ENCODE data around the gene FGF12. TPM values are rescaled to one million over a fixed set of nuclear protein-coding genes. Genes with fewer than 3 reads are reported as not detected.

The FGF12 gene
- polyA plus RNA-seq, 2 donors = 1.2 to 1.5 TPM

GRCh38 chr3:192575879-192576506 lies 151.3 kb downstream of the FGF12 start:
- H3K9me3 ChIP-seq (ENCODE audit: control insufficient read depth in 2 of 2, insufficient read depth in 1 of 2, low read depth in 1 of 2, low read length in 1 of 2) = no peaks in the 10 kb centered on the region
- no peak overlapping the region for H3K27ac ChIP-seq (ENCODE audit: low read depth in 2 of 2, low read length in 1 of 2)
- no peaks in the 10 kb centered on the region for H3K4me1 ChIP-seq (ENCODE audit: control insufficient read depth in 2 of 2, insufficient read depth in 2 of 2, low read length in 1 of 2)
- H3K4me3 ChIP-seq (ENCODE audit: low read depth in 1 of 2, low read length in 2 of 2) = no peak overlapping the region
- no peaks in the 10 kb centered on the region for H3K27me3 ChIP-seq (ENCODE audit: control insufficient read depth in 1 of 2, insufficient read depth in 2 of 2, low read length in 2 of 2)
- no peaks in the 10 kb centered on the region for H3K36me3 ChIP-seq (ENCODE audit: control insufficient read depth in 2 of 2, insufficient read depth in 2 of 2, low read length in 1 of 2)
- WGBS, 2 donors = 48 to 58% methylated on average over 3 of the region's 3 CpGs

- WGBS, 2 donors = 80% methylated on average over 2 of the region's 2 CpGs
Observed at GRCh38 chr3:192573240-192573639, 154.1 kb downstream of the FGF12 start.

GRCh38 chr3:192570821-192571791 lies 156.2 kb downstream of the FGF12 start:
- H3K27me3 ChIP-seq (ENCODE audit: control insufficient read depth in 1 of 2, insufficient read depth in 2 of 2, low read length in 2 of 2) = no peaks in the 10 kb centered on the region
- H3K9me3 ChIP-seq (ENCODE audit: control insufficient read depth in 2 of 2, insufficient read depth in 1 of 2, low read depth in 1 of 2, low read length in 1 of 2) = no peaks in the 10 kb centered on the region
- H3K4me3 ChIP-seq (ENCODE audit: low read depth in 1 of 2, low read length in 2 of 2) = peak overlapping the region in 1 of 2 donors; percentile 30
- no peak overlapping the region for H3K27ac ChIP-seq (ENCODE audit: low read depth in 2 of 2, low read length in 1 of 2)
- H3K4me1 ChIP-seq (ENCODE audit: control insufficient read depth in 2 of 2, insufficient read depth in 2 of 2, low read length in 1 of 2) = no peaks in the 10 kb centered on the region
- H3K36me3 ChIP-seq (ENCODE audit: control insufficient read depth in 2 of 2, insufficient read depth in 2 of 2, low read length in 1 of 2) = no peaks in the 10 kb centered on the region
- 20 to 34% methylated on average over 30 of the region's 30 CpGs for WGBS, 2 donors

More at GRCh38 chr3:192573240-192573639, 154.1 kb downstream of the FGF12 start:
- Histone ChIP-seq H3K9me3 (ENCODE audit: control insufficient read depth in 2 of 2, insufficient read depth in 1 of 2, low read depth in 1 of 2, low read length in 1 of 2) (no peaks in the 10 kb centered on the region), H3K4me3 (ENCODE audit: low read depth in 1 of 2, low read length in 2 of 2) (no peak overlapping the region), H3K4me1 (ENCODE audit: control insufficient read depth in 2 of 2, insufficient read depth in 2 of 2, low read length in 1 of 2) (no peaks in the 10 kb centered on the region), H3K36me3 (ENCODE audit: control insufficient read depth in 2 of 2, insufficient read depth in 2 of 2, low read length in 1 of 2) (no peaks in the 10 kb centered on the region), H3K27me3 (ENCODE audit: control insufficient read depth in 1 of 2, insufficient read depth in 2 of 2, low read length in 2 of 2) (no peaks in the 10 kb centered on the region), H3K27ac (ENCODE audit: low read depth in 2 of 2, low read length in 1 of 2) (no peak overlapping the region)

- H3K27me3 ChIP-seq (ENCODE audit: control insufficient read depth in 1 of 2, insufficient read depth in 2 of 2, low read length in 2 of 2) = no peaks in the 10 kb centered on the region
- no peak overlapping the region for H3K4me3 ChIP-seq (ENCODE audit: low read depth in 1 of 2, low read length in 2 of 2)
- no peak overlapping the region for H3K27ac ChIP-seq (ENCODE audit: low read depth in 2 of 2, low read length in 1 of 2)
- H3K9me3 ChIP-seq (ENCODE audit: control insufficient read depth in 2 of 2, insufficient read depth in 1 of 2, low read depth in 1 of 2, low read length in 1 of 2) = no peaks in the 10 kb centered on the region
- H3K36me3 ChIP-seq (ENCODE audit: control insufficient read depth in 2 of 2, insufficient read depth in 2 of 2, low read length in 1 of 2) = no peaks in the 10 kb centered on the region
- H3K4me1 ChIP-seq (ENCODE audit: control insufficient read depth in 2 of 2, insufficient read depth in 2 of 2, low read length in 1 of 2) = no peaks in the 10 kb centered on the region
Observed at GRCh38 chr3:192570315-192570714, 157.0 kb downstream of the FGF12 start.

GRCh38 chr3:192566706-192567290 lies 160.5 kb downstream of the FGF12 start:
- no peaks in the 10 kb centered on the region for H3K4me1 ChIP-seq (ENCODE audit: control insufficient read depth in 2 of 2, insufficient read depth in 2 of 2, low read length in 1 of 2)
- no peaks in the 10 kb centered on the region for H3K9me3 ChIP-seq (ENCODE audit: control insufficient read depth in 2 of 2, insufficient read depth in 1 of 2, low read depth in 1 of 2, low read length in 1 of 2)
- no peaks in the 10 kb centered on the region for H3K36me3 ChIP-seq (ENCODE audit: control insufficient read depth in 2 of 2, insufficient read depth in 2 of 2, low read length in 1 of 2)
- no peaks in the 10 kb centered on the region for H3K27me3 ChIP-seq (ENCODE audit: control insufficient read depth in 1 of 2, insufficient read depth in 2 of 2, low read length in 2 of 2)
- no peak overlapping the region for H3K4me3 ChIP-seq (ENCODE audit: low read depth in 1 of 2, low read length in 2 of 2)
- H3K27ac ChIP-seq (ENCODE audit: low read depth in 2 of 2, low read length in 1 of 2) = no peak overlapping the region
- 11 to 13% methylated on average over 6 of the region's 6 CpGs for WGBS, 2 donors

GRCh38 chr3:192564611-192565010 lies 162.7 kb downstream of the FGF12 start:
- Histone ChIP-seq H3K27ac (ENCODE audit: low read depth in 2 of 2, low read length in 1 of 2) (no peak overlapping the region), H3K27me3 (ENCODE audit: control insufficient read depth in 1 of 2, insufficient read depth in 2 of 2, low read length in 2 of 2) (no peaks in the 10 kb centered on the region), H3K4me1 (ENCODE audit: control insufficient read depth in 2 of 2, insufficient read depth in 2 of 2, low read length in 1 of 2) (no peaks in the 10 kb centered on the region), H3K4me3 (ENCODE audit: low read depth in 1 of 2, low read length in 2 of 2) (no peak overlapping the region), H3K36me3 (ENCODE audit: control insufficient read depth in 2 of 2, insufficient read depth in 2 of 2, low read length in 1 of 2) (no peaks in the 10 kb centered on the region), H3K9me3 (ENCODE audit: control insufficient read depth in 2 of 2, insufficient read depth in 1 of 2, low read depth in 1 of 2, low read length in 1 of 2) (no peaks in the 10 kb centered on the region)

GRCh38 chr3:192563417-192563816 lies 163.9 kb downstream of the FGF12 start:
- Histone ChIP-seq H3K36me3 (ENCODE audit: control insufficient read depth in 2 of 2, insufficient read depth in 2 of 2, low read length in 1 of 2) (no peaks in the 10 kb centered on the region), H3K4me3 (ENCODE audit: low read depth in 1 of 2, low read length in 2 of 2) (no peak overlapping the region), H3K4me1 (ENCODE audit: control insufficient read depth in 2 of 2, insufficient read depth in 2 of 2, low read length in 1 of 2) (no peaks in the 10 kb centered on the region), H3K27ac (ENCODE audit: low read depth in 2 of 2, low read length in 1 of 2) (no peak overlapping the region), H3K9me3 (ENCODE audit: control insufficient read depth in 2 of 2, insufficient read depth in 1 of 2, low read depth in 1 of 2, low read length in 1 of 2) (no peaks in the 10 kb centered on the region), H3K27me3 (ENCODE audit: control insufficient read depth in 1 of 2, insufficient read depth in 2 of 2, low read length in 2 of 2) (no peaks in the 10 kb centered on the region)

GRCh38 chr3:192553707-192554106 lies 173.6 kb downstream of the FGF12 start:
- 74 to 76% methylated on average over 5 of the region's 5 CpGs for WGBS, 2 donors
- Histone ChIP-seq H3K4me3 (ENCODE audit: low read depth in 1 of 2, low read length in 2 of 2) (no peak overlapping the region), H3K9me3 (ENCODE audit: control insufficient read depth in 2 of 2, insufficient read depth in 1 of 2, low read depth in 1 of 2, low read length in 1 of 2) (no peaks in the 10 kb centered on the region), H3K27ac (ENCODE audit: low read depth in 2 of 2, low read length in 1 of 2) (no peak overlapping the region), H3K4me1 (ENCODE audit: control insufficient read depth in 2 of 2, insufficient read depth in 2 of 2, low read length in 1 of 2) (no peaks in the 10 kb centered on the region), H3K27me3 (ENCODE audit: control insufficient read depth in 1 of 2, insufficient read depth in 2 of 2, low read length in 2 of 2) (no peaks in the 10 kb centered on the region), H3K36me3 (ENCODE audit: control insufficient read depth in 2 of 2, insufficient read depth in 2 of 2, low read length in 1 of 2) (no peaks in the 10 kb centered on the region)

- no peak overlapping the region for H3K4me3 ChIP-seq (ENCODE audit: low read depth in 1 of 2, low read length in 2 of 2)
- H3K4me1 ChIP-seq (ENCODE audit: control insufficient read depth in 2 of 2, insufficient read depth in 2 of 2, low read length in 1 of 2) = no peaks in the 10 kb centered on the region
- no peaks in the 10 kb centered on the region for H3K27me3 ChIP-seq (ENCODE audit: control insufficient read depth in 1 of 2, insufficient read depth in 2 of 2, low read length in 2 of 2)
- H3K9me3 ChIP-seq (ENCODE audit: control insufficient read depth in 2 of 2, insufficient read depth in 1 of 2, low read depth in 1 of 2, low read length in 1 of 2) = no peaks in the 10 kb centered on the region
- WGBS, 2 donors = 27 to 30% methylated on average over 1 of the region's 1 CpG
- no peaks in the 10 kb centered on the region for H3K36me3 ChIP-seq (ENCODE audit: control insufficient read depth in 2 of 2, insufficient read depth in 2 of 2, low read length in 1 of 2)
- no peak overlapping the region for H3K27ac ChIP-seq (ENCODE audit: low read depth in 2 of 2, low read length in 1 of 2)
Observed at GRCh38 chr3:192550356-192550755, 177.0 kb downstream of the FGF12 start.
